ENCODE data around the gene PCMTD2.

Gene PCMTD2

GRCh38 chr20:64239449-64240242 is 15.9 kb upstream of the PCMTD2 start:
- no peak for DNase-seq

GRCh38 chr20:64240243-64241015 is 15.1 kb upstream of the PCMTD2 start:
- DNase-seq: no peak

GRCh38 chr20:64241061-64241460 is 14.5 kb upstream of the PCMTD2 start:
- no peak for DNase-seq

GRCh38 chr20:64242003-64242796 is 13.3 kb upstream of the PCMTD2 start:
- DNase-seq: no peak

- DNase-seq: no peak
Observed at GRCh38 chr20:64242797-64243475, 12.6 kb upstream of the PCMTD2 start.

GRCh38 chr20:64244281-64244805 is 11.2 kb upstream of the PCMTD2 start:
- DNase-seq: no peak

GRCh38 chr20:64244870-64245603 is 10.5 kb upstream of the PCMTD2 start:
- no peak for DNase-seq

GRCh38 chr20:64245746-64246595 is 9.6 kb upstream of the PCMTD2 start:
- no peak for DNase-seq

- DNase-seq: no peak
Observed at GRCh38 chr20:64246616-64247306, 8.8 kb upstream of the PCMTD2 start.

GRCh38 chr20:64247307-64247618 is 8.3 kb upstream of the PCMTD2 start:
- DNase-seq: no peak

GRCh38 chr20:64247970-64248841 is 7.3 kb upstream of the PCMTD2 start:
- no peak for DNase-seq

- DNase-seq: no peak
Observed at GRCh38 chr20:64250027-64250426, 5.5 kb upstream of the PCMTD2 start.

- no peak for DNase-seq
Observed at GRCh38 chr20:64253000-64253383, 2.6 kb upstream of the PCMTD2 start.

GRCh38 chr20:64253443-64253842 is 2.1 kb upstream of the PCMTD2 start:
- DNase-seq: no peak

GRCh38 chr20:64254156-64254555 is 1.4 kb upstream of the PCMTD2 start:
- no peak for DNase-seq

GRCh38 chr20:64254571-64255360 is 782 bp upstream of the PCMTD2 start:
- no peak for DNase-seq

GRCh38 chr20:64256282-64256935 is 861 bp downstream of the PCMTD2 start:
- no peak for DNase-seq
